OCI-LY7 (cell line): Measurements from ENCODE around the gene WNK2.

Experiments
- CTCF ChIP-seq: fragments of 200-600 bp; sonication (generic); conservative IDR thresholded peaks from 2 replicates; pipeline ENCODE4 v1.5.1; 2014; ENCODE audit warnings: mild to moderate bottlenecking, antibody characterized with exemption, low read length, moderate library complexity, mixed read lengths
- EZH2phosphoT487 ChIP-seq: fragments of 200-600 bp; sonication (generic); IDR thresholded peaks from 2 replicates; pipeline ENCODE4 v1.6.1; 2018; ENCODE audit warnings: low read depth, borderline replicate concordance, mild to moderate bottlenecking, mixed run types, antibody characterized with exemption, low read length, moderate library complexity, mixed read lengths

- no peak for TF ChIP-seq CTCF
- no peak for TF ChIP-seq EZH2phosphoT487
Observed at GRCh38 chr9:93221044-93221443, 37.1 kb downstream of the WNK2 start.
